ENCODE measurements around the gene EFNA2. TPM values are rescaled to one million over a fixed set of nuclear protein-coding genes. Genes with fewer than 3 reads are reported as not detected.

The EFNA2 gene
- total RNA-seq, 4 donors from 2014 or later, result not detected

DNA sequence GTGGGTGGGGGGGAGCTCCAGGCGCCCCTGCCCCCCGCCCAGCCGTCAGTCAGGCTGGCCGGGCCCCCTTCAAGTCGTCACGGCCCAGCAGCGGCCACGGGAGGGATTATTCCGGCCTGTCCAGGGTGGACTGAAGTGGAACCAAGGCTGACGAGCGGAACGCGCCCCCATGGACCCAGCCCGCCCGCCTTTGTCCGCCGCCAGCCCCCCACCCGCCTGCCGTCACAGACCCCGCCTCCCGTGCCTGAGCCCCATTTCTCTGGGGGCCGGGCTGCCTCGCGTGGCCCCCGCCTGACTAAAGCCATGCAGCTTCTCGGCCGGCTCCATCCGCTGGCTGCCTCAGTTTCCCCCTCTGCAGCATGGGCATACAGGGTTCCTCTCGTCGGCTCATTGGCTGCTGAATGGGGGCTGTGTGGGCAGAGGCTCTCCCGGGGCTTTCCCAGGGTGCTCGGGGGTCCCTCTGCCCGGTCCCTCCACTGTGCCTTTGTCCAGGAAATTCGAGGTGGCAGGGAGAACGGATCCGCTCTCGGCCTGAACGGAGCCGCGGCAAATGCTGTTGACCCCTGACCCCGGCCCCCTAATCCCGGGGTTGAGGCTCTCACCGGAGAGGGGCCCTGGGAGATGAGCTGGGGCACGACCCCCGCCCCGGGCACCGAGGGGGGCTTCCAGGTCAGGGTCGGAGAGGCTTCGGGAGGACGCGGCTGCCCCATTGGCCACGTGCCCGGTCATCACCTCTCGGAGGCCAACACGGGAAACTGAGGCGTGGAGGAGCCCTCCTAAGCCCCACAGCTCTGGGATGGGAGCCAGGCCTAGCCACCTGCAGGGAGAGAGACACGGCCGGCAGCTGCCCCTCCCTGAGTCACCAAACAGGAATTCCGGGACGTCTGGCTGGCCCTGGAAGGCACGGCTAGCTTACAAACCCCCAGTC, 27.4 kb downstream of the EFNA2 start:
- TF ChIP-seq, protein P1, sequence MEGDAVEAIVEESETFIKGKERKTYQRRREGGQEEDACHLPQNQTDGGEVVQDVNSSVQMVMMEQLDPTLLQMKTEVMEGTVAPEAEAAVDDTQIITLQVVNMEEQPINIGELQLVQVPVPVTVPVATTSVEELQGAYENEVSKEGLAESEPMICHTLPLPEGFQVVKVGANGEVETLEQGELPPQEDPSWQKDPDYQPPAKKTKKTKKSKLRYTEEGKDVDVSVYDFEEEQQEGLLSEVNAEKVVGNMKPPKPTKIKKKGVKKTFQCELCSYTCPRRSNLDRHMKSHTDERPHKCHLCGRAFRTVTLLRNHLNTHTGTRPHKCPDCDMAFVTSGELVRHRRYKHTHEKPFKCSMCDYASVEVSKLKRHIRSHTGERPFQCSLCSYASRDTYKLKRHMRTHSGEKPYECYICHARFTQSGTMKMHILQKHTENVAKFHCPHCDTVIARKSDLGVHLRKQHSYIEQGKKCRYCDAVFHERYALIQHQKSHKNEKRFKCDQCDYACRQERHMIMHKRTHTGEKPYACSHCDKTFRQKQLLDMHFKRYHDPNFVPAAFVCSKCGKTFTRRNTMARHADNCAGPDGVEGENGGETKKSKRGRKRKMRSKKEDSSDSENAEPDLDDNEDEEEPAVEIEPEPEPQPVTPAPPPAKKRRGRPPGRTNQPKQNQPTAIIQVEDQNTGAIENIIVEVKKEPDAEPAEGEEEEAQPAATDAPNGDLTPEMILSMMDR (IDR thresholded peaks at IDR 0.05; ENCODE audit: low read depth), result no peak

DNA sequence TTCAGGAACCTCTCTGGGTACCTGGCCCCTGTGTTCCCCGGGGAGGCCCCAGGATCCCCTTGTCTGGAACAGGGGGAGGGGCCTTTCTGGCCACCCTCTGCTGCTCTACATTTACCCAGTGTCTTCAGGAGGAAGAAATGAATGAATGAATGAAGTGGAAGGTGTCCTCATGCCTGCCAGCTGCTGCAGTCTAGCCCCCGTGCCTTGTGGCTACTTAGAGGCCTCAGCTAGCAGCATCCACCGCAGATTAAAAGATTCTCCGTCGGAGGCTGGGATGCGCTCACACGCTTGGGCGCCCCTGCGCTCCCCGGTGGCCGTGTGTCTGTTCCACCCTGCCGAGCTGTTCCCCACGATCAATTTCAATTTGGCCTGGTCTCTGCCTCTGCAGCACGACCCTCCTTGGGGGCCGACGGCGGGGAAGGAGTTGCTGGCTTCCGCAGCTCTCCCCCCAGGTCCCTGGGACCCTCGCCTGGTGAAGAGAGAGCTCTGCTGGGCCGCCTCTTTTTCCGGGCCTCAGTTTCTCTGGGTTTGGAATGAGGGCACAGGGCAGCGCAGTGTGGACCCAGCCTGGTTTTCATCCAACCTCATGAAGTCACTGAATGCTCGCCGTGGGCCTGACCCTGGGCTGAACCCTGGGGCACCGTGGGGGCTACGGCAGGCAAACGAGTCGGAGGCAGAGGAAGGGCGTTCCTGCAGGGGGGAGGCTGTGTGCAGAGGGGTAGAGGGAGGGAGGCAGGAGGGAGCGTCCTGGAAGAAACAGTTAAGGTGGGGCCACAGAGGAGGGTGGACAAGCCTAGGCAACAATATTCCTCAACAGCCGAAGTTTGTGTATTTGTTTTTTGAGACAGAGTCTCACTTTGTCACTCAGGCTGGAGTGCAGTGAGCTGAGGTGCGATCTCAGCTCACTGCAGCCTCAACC, 28.3 kb downstream of the EFNA2 start:
- TF ChIP-seq, protein P1 (IDR thresholded peaks at IDR 0.05; ENCODE audit: low read depth), result no peak

DNA sequence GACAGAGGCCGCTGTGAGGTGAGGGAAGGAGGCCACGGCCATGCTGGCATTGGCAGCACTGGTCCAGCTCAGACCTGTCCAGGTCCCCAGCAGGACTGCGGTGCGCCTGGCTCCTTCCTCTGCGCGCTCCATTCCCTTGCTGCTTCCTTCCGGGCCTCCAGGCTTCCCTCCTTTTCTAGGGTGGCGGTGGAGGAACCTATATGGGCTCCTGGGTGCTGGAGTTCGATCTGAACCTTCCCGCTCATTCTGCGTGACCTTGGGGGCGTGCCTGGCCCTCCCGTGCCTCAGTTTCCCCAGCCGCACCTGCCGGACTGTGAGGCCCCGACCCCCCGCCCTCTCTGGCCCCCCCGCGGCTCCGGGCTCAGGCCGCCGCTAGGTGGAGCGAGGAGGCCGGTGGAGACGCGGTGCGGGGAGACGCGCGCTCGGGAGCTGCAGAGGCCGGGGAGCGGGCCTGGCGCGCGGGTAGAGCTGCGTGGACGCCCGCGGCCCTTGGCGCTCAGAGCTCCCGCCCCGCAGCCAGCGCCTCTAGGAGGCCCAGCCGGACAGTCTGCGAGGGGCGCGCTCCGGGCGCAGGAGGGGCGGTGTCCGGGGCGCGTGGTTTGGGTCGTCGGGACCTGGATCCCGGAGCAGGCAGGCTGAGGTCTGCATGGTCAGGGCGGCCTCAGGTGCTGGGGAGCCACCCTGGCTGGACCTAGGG, 29.9 kb downstream of the EFNA2 start:
- TF ChIP-seq, protein P1 (IDR thresholded peaks at IDR 0.05; ENCODE audit: low read depth), result no peak

DNA sequence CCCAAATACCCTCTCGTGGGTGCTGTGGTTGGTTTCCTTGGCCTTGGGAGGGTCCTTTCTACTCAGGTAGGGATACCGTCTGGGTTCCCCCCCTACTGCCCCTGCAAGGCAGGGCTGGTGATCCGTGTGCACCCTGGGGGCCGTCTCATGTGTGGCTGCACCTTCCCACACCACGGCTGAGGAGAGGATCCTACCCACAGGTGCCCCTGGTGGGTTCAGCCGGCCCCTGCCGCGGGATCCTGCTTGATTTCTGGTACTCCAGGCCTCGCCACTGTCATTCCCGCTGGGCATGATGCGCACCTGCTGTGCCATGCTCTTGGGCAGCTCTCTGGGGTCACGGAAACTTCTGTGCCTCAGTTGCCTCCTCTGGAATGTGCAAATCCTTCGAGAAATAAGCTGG, 30.8 kb downstream of the EFNA2 start:
- TF ChIP-seq, protein P1 (IDR thresholded peaks at IDR 0.05; ENCODE audit: low read depth), result no peak

DNA sequence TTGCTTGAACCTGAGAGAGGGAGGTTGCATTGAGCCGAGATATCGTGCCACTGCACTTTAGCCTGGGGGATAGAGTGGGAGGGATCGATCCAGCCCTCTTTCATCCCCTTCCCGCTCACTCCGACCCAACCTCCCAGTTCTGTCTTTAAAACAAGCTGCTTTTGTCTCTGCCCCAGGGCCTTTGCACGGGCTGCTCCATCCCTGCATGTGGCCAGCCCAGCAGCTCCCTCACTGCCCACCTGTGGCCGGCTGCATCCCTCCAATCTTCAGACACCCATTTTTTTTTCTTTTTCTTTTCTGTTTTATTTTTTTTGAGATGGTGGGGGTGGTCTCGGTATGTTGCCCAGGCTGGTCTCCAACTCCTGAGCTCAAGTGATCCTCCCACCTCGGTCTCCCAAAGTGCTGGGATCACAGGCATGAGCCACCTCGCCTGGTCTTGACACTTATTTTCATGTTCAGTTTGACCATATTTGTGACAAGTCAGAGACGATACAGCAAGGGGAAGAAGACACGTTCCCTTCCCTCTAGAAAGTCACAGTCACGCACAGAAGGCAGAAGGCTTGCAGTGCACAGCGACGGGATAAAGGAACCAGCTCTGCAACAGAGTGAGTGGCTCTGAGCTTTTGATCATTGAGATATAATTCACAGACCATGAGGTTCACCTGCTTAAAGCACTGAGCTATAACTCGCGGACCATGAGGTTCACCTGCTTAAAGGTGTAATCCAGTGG, 31.8 kb downstream of the EFNA2 start:
- TF ChIP-seq, protein P1 (IDR thresholded peaks at IDR 0.05; ENCODE audit: low read depth), result no peak

DNA sequence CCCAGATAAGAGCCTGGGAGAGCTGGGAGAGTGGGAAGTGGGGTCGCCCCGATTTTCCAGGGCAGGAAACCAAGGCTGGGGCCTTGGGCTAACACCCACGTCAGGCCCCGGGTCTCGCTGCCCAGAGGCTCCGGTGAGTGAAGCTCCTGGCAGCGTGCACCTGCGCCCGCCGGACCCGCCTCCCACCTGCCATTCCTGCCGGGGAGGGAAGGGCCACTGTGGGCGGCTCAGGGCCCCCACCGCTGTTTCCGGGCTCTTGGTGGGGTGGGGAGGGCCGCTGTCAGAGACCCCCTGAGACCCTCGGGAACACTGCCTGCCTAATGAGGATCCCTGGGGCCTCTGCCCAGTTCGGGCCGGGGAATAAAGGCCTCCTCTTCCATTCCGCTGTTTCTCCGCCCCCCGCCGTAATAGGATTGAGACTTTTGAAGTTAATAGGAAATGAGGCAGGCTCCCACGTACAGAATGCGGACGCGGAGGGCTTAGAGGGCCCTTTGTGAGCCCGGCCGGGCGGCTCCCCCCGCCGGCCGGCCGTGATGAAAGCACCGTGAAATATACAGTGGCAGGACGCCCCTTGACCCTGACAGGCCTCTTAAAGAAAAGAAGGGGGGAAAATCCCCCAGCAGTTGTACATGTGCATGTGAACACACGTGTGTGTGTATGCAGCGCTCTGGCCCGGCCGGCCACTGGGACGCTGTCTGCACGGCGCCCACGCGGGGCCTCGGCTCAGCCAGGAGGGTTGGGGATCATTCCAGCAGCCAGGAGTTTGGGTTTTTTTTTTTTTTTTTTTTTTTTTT, 33.2 kb downstream of the EFNA2 start:
- TF ChIP-seq, protein P1 (IDR thresholded peaks at IDR 0.05; ENCODE audit: low read depth), result no peak
